Fibroblast of peridontal ligament (primary cell): ENCODE data around the gene NEDD4L.
A peak's percentile ranks its signal among the peaks of the same experiment; 100 is the strongest.

ENCODE experiments used
- DNase-seq: peaks from one replicate; pipeline ENCODE4 v3.0.0-alpha.2; 2010; ENCODE audit errors: extremely low read depth

The NEDD4L gene

GRCh38 chr18:58396966-58397365, 352.9 kb downstream of the NEDD4L start:
- no peak for DNase-seq

- no peak for DNase-seq
Measured at GRCh38 chr18:58397385-58398132, 353.5 kb downstream of the NEDD4L start.

GRCh38 chr18:58398648-58399398, 354.8 kb downstream of the NEDD4L start:
- DNase-seq, result no peak

GRCh38 chr18:58400331-58400870, 356.4 kb downstream of the NEDD4L start:
- DNase-seq, result peak; percentile 40

- DNase-seq, result no peak
Measured at GRCh38 chr18:58401191-58401590, 357.2 kb downstream of the NEDD4L start.

GRCh38 chr18:58402247-58402646, 358.2 kb downstream of the NEDD4L start:
- DNase-seq, result no peak

GRCh38 chr18:58402951-58403702, 359.1 kb downstream of the NEDD4L start:
- no peak for DNase-seq

GRCh38 chr18:58403799-58404455, 359.9 kb downstream of the NEDD4L start:
- DNase-seq, result no peak

GRCh38 chr18:58405107-58405898, 361.3 kb downstream of the NEDD4L start:
- DNase-seq, result no peak

- no peak for DNase-seq
Measured at GRCh38 chr18:58407263-58407648, 363.2 kb downstream of the NEDD4L start.

GRCh38 chr18:58407649-58408407, 363.8 kb downstream of the NEDD4L start:
- no peak for DNase-seq

- DNase-seq, result no peak
Measured at GRCh38 chr18:58408665-58409064, 364.6 kb downstream of the NEDD4L start.

GRCh38 chr18:58409802-58410445, 365.9 kb downstream of the NEDD4L start:
- DNase-seq, result no peak

GRCh38 chr18:58411323-58411722, 367.3 kb downstream of the NEDD4L start:
- DNase-seq, result no peak

GRCh38 chr18:58412844-58413666, 369.0 kb downstream of the NEDD4L start:
- no peak for DNase-seq

GRCh38 chr18:58413667-58414628, 369.9 kb downstream of the NEDD4L start:
- DNase-seq, result no peak

- no peak for DNase-seq
Measured at GRCh38 chr18:58416014-58416703, 372.1 kb downstream of the NEDD4L start.
